ENCODE results near the gene KLHL20. TPM values are rescaled to one million over a fixed set of nuclear protein-coding genes. Genes with fewer than 3 reads are reported as not detected.
A peak's percentile ranks its signal among the peaks of the same experiment; 100 is the strongest.

The KLHL20 gene
- total RNA-seq, 1 experiment from 2014 or later, result 15.3 TPM

DNA sequence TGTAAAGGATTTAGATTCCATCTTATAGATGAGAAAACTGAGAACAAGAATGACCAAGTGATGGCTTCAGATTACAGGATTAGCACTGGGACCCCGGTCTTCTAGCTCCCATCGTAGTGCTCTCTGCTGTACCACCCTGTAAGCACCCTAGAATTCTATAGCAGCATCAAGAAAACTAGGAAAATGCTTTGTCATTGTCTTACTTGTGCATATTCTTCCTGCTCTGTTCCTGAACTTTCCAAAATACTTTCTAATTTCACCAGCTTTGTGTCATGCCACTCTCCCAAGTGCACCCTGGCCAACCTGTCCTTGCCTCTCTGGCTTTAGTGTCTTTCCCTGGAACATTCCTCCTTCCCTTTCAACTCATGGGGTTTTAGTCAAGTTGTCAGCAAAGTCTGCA is 6.0 kb upstream of the KLHL20 start:
- intact Hi-C loops (cut with micrococcal nuclease; ENCODE audit: unreplicated experiment), result no loop called here
- Histone ChIP-seq H2AFZ (no peak overlapping the region), H3K36me3 (ENCODE audit: low read depth) (no peaks in the 10 kb centered on the region), H3K79me2 (ENCODE audit: low read depth) (no peaks in the 10 kb centered on the region), H3K9me3 (ENCODE audit: insufficient read depth, low read depth) (no peaks in the 10 kb centered on the region), H3K4me1 (replicated peaks; ENCODE audit: insufficient read depth) (peaks cover 1% of the 10 kb centered on the region; the same call in 1 of the 2 replicates), H3K4me2 (no peak overlapping the region), H3F3A (ENCODE audit: insufficient read depth, low read depth) (no peaks in the 10 kb centered on the region), H4K20me1 (ENCODE audit: insufficient read depth) (no peaks in the 10 kb centered on the region), H3K9me2 (ENCODE audit: insufficient read depth) (no peaks in the 10 kb centered on the region), H3K4me3 (no peak overlapping the region), H3K27me3 (ENCODE audit: insufficient read depth, low read depth) (no peaks in the 10 kb centered on the region), H3K27ac (no peak overlapping the region)
- no peak for TF ChIP-seq EZH2 (IDR thresholded peaks at IDR 0.05; ENCODE audit: low read depth)
- TF ChIP-seq, protein P1, sequence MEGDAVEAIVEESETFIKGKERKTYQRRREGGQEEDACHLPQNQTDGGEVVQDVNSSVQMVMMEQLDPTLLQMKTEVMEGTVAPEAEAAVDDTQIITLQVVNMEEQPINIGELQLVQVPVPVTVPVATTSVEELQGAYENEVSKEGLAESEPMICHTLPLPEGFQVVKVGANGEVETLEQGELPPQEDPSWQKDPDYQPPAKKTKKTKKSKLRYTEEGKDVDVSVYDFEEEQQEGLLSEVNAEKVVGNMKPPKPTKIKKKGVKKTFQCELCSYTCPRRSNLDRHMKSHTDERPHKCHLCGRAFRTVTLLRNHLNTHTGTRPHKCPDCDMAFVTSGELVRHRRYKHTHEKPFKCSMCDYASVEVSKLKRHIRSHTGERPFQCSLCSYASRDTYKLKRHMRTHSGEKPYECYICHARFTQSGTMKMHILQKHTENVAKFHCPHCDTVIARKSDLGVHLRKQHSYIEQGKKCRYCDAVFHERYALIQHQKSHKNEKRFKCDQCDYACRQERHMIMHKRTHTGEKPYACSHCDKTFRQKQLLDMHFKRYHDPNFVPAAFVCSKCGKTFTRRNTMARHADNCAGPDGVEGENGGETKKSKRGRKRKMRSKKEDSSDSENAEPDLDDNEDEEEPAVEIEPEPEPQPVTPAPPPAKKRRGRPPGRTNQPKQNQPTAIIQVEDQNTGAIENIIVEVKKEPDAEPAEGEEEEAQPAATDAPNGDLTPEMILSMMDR (conservative IDR thresholded peaks at IDR 0.05), result no peak
- ChIA-PET CTCF (no interaction called here), POLR2A (ENCODE audit: unreplicated experiment) (no interaction called here)
- DNase-seq, result no peak
- BruUV-seq (replicated peaks), result no TSS peak

DNA sequence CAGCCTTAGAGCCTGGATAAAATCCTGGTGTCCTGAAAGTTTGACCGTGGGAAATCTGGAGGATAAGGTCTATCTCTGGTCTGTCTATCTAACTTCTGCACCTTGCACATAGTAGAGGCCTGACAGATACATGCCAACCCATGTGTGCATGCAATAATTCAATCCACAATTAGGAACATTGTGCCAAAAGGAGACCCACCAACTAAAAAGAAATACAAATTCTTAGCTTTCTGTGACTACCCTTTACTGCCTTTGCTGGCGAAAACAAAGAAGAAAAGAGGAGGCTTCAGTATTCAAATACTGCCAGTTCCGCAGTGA is 381 bp upstream of the KLHL20 start:
- Histone ChIP-seq H3K27me3 (ENCODE audit: insufficient read depth, low read depth) (no peaks in the 10 kb centered on the region), H2AFZ (peak overlapping the region; percentile 99), H3K36me3 (ENCODE audit: low read depth) (no peaks in the 10 kb centered on the region), H3F3A (ENCODE audit: insufficient read depth, low read depth) (peaks cover 7% of the 10 kb centered on the region; the same call in 1 of the 2 replicates), H3K27ac (peak overlapping the region; percentile 56), H4K20me1 (ENCODE audit: insufficient read depth) (no peaks in the 10 kb centered on the region), H3K4me3 (peak overlapping the region; percentile 67), H3K79me2 (ENCODE audit: low read depth) (peaks cover 35% of the 10 kb centered on the region), H3K4me1 (replicated peaks; ENCODE audit: insufficient read depth) (peaks cover 28% of the 10 kb centered on the region), H3K9me3 (ENCODE audit: insufficient read depth, low read depth) (no peaks in the 10 kb centered on the region), H3K9me2 (ENCODE audit: insufficient read depth) (no peaks in the 10 kb centered on the region), H3K4me2 (peak overlapping the region; percentile 92)
- ChIA-PET POLR2A (ENCODE audit: unreplicated experiment) (interaction anchor here (0.5 to 0.7 kb wide), 3 partner anchors 99 to 207 kb away, joined by 3 to 4 read pairs (median 3); no protein-coding TSS in a partner anchor), CTCF (no interaction called here)
- TSS peak; percentile 74 for BruUV-seq (replicated peaks)
- intact Hi-C loops (cut with micrococcal nuclease; ENCODE audit: unreplicated experiment), result loop anchor here (2.0 to 10.0 kb wide), 3 partner anchors 154 to 284 kb away; partner anchors contain the start of gene ZBTB37
- no peak for DNase-seq
- TF ChIP-seq, protein P1 (conservative IDR thresholded peaks at IDR 0.05), result no peak
- TF ChIP-seq EZH2 (IDR thresholded peaks at IDR 0.05; ENCODE audit: low read depth), result no peak

DNA sequence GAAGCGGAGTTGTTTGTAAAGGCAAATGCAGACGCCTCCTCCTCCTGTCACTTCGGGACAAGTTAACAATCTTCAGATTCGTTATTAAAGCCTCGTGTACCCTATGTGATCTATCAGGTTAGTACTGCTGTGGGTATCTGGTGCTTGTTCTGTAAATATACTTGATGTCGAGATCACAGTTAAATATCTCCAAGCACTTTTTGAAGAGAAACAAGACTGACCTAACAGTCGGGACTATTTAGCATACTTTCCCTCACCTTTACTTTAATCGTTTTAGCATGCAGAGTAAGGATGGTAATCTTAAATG is 710 bp downstream of the KLHL20 start:
- peak overlapping the region; percentile 99 for H2AFZ ChIP-seq
- TF ChIP-seq, protein P1 (conservative IDR thresholded peaks at IDR 0.05), result no peak
- no peak for TF ChIP-seq EZH2 (IDR thresholded peaks at IDR 0.05; ENCODE audit: low read depth)
- H3K4me1 ChIP-seq (replicated peaks; ENCODE audit: insufficient read depth), result peaks cover 28% of the 10 kb centered on the region
- H3K4me2 ChIP-seq, result peak overlapping the region; percentile 92
- no peak for DNase-seq
- no peaks in the 10 kb centered on the region for H3K9me3 ChIP-seq (ENCODE audit: insufficient read depth, low read depth)
- H3K36me3 ChIP-seq (ENCODE audit: low read depth), result no peaks in the 10 kb centered on the region
- peaks cover 39% of the 10 kb centered on the region for H3K79me2 ChIP-seq (ENCODE audit: low read depth)
- POLR2A ChIA-PET (ENCODE audit: unreplicated experiment), result interaction anchor here (0.6 kb wide), 1 partner anchor 654 kb away, joined by 8 read pairs; no protein-coding TSS in a partner anchor
- CTCF ChIA-PET, result no interaction called here
- no TSS peak for BruUV-seq (replicated peaks)
- no peaks in the 10 kb centered on the region for H3K9me2 ChIP-seq (ENCODE audit: insufficient read depth)
- peak overlapping the region; percentile 67 for H3K4me3 ChIP-seq
- H4K20me1 ChIP-seq (ENCODE audit: insufficient read depth), result no peaks in the 10 kb centered on the region
- peaks cover 7% of the 10 kb centered on the region; the same call in 1 of the 2 replicates for H3F3A ChIP-seq (ENCODE audit: insufficient read depth, low read depth)
- intact Hi-C loops (cut with micrococcal nuclease; ENCODE audit: unreplicated experiment), result loop anchor here (1.0 to 10.0 kb wide), 4 partner anchors 153 to 285 kb away; partner anchors contain the start of gene ZBTB37
- H3K27ac ChIP-seq, result peak overlapping the region; percentile 56
- no peaks in the 10 kb centered on the region for H3K27me3 ChIP-seq (ENCODE audit: insufficient read depth, low read depth)

Data from PC-9 (cell line).